ENCODE data around the gene COL16A1.

COL16A1 gene

GRCh38 chr1:31688233-31688918, 15.4 kb downstream of the COL16A1 start:
- Histone ChIP-seq H3K4me2 (ENCODE audit: low read length) (no peak overlapping the region), H3K27me3 (ENCODE audit: control insufficient read depth, insufficient read depth, low read length) (no peaks in the 10 kb centered on the region), H3K4me3 (ENCODE audit: low read depth, low read length) (no peak overlapping the region), H3K9ac (no peak overlapping the region), H3K36me3 (ENCODE audit: control insufficient read depth, insufficient read depth, low read length) (no peaks in the 10 kb centered on the region), H3K9me3 (ENCODE audit: control insufficient read depth, low read length) (no peaks in the 10 kb centered on the region), H3K27ac (no peak overlapping the region), H3K79me2 (no peaks in the 10 kb centered on the region), H2AFZ (peak overlapping the region; percentile 15), H3K4me1 (no peaks in the 10 kb centered on the region)
- no peak for TF ChIP-seq CTCF (IDR thresholded peaks at IDR 0.05)

- Histone ChIP-seq H3K9me3 (ENCODE audit: control insufficient read depth, low read length) (no peaks in the 10 kb centered on the region), H3K79me2 (no peaks in the 10 kb centered on the region), H3K27ac (no peak overlapping the region), H3K4me1 (no peaks in the 10 kb centered on the region), H2AFZ (no peak overlapping the region), H3K4me2 (ENCODE audit: low read length) (no peak overlapping the region), H3K27me3 (ENCODE audit: control insufficient read depth, insufficient read depth, low read length) (no peaks in the 10 kb centered on the region), H3K4me3 (ENCODE audit: low read depth, low read length) (no peak overlapping the region), H3K36me3 (ENCODE audit: control insufficient read depth, insufficient read depth, low read length) (no peaks in the 10 kb centered on the region), H3K9ac (no peak overlapping the region)
- no peak for TF ChIP-seq CTCF (IDR thresholded peaks at IDR 0.05)
Observed at GRCh38 chr1:31687601-31688000, 16.2 kb downstream of the COL16A1 start.

DNA sequence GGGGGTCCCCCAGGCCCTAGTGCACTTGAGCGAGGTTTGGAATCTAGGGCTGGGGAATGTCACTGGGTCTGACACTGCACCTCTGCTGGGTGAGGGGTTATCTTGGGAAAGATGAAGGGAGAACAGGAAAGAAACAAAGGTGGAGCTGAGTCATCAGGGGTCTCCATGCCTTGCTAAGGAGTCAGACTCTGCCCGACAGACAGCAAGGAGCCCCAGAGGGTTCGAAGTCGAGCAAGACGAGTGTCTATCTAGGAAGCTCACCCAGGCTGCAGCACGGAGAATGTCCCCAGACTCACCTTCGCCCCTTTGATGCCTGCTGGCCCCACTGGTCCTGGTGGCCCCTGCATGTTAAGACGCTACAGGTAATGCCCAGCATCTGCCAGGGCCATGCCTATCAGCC, 18.0 kb downstream of the COL16A1 start:
- H3K9me3 ChIP-seq (ENCODE audit: control insufficient read depth, low read length): no peaks in the 10 kb centered on the region
- no peaks in the 10 kb centered on the region for H3K27me3 ChIP-seq (ENCODE audit: control insufficient read depth, insufficient read depth, low read length)
- H3K4me1 ChIP-seq: no peaks in the 10 kb centered on the region
- H3K4me2 ChIP-seq (ENCODE audit: low read length): no peak overlapping the region
- no peaks in the 10 kb centered on the region for H3K79me2 ChIP-seq
- H3K36me3 ChIP-seq (ENCODE audit: control insufficient read depth, insufficient read depth, low read length): no peaks in the 10 kb centered on the region
- H2AFZ ChIP-seq: no peak overlapping the region
- no peak for TF ChIP-seq CTCF (IDR thresholded peaks at IDR 0.05)
- no peak overlapping the region for H3K4me3 ChIP-seq (ENCODE audit: low read depth, low read length)
- no peak overlapping the region for H3K27ac ChIP-seq
- H3K9ac ChIP-seq: no peak overlapping the region

DNA sequence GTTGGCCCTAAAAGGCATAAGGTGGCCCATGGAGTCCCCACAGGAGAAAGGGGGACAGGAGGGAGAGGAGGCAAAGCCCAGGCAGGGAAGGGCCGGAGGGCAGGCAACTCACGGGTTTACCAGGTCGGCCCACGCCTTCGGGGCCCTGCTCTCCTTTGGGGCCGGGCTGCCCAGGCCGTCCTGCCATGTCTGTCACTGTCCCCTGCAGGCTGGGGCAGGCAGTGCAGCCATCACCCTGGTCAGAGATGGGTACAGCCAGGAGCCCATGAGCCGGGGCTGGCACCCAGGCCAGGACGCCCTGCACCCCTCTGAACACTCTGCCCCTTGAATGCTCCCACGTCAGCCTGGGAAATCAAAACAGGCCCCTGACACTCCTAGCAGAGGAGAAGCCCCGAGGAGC, 19.8 kb downstream of the COL16A1 start:
- Histone ChIP-seq H3K27ac (no peak overlapping the region), H3K4me1 (no peaks in the 10 kb centered on the region), H3K9me3 (ENCODE audit: control insufficient read depth, low read length) (no peaks in the 10 kb centered on the region), H3K4me2 (ENCODE audit: low read length) (no peak overlapping the region), H3K27me3 (ENCODE audit: control insufficient read depth, insufficient read depth, low read length) (no peaks in the 10 kb centered on the region), H3K4me3 (ENCODE audit: low read depth, low read length) (no peak overlapping the region), H3K79me2 (no peaks in the 10 kb centered on the region), H3K36me3 (ENCODE audit: control insufficient read depth, insufficient read depth, low read length) (no peaks in the 10 kb centered on the region), H3K9ac (no peak overlapping the region), H2AFZ (no peak overlapping the region)
- TF ChIP-seq CTCF (IDR thresholded peaks at IDR 0.05): peak; percentile 18

DNA sequence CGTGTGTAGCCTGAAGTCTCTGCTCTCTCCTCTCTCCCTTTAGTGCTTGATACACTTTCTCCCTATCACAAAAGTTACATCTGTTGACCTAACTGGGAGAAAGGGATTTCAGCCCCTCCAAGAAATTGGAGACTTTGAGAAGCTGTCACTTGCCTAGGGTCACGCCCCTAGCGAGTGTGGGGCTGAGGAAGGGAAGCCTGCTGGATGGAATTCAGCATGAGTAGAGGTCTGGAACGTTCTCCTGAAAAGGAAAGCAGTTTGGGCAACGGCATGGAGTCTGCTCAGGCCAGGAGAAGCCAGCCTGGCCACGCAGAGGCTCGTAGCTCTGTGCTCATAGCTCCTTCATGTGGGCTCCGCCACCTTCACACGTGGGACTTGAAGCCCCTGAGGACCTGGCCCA, 22.4 kb downstream of the COL16A1 start:
- Histone ChIP-seq H3K4me3 (ENCODE audit: low read depth, low read length) (no peak overlapping the region), H2AFZ (no peak overlapping the region), H3K36me3 (ENCODE audit: control insufficient read depth, insufficient read depth, low read length) (no peaks in the 10 kb centered on the region), H3K9ac (no peak overlapping the region), H3K27me3 (ENCODE audit: control insufficient read depth, insufficient read depth, low read length) (no peaks in the 10 kb centered on the region), H3K27ac (no peak overlapping the region), H3K4me1 (no peaks in the 10 kb centered on the region), H3K79me2 (no peaks in the 10 kb centered on the region), H3K9me3 (ENCODE audit: control insufficient read depth, low read length) (no peaks in the 10 kb centered on the region), H3K4me2 (ENCODE audit: low read length) (no peak overlapping the region)
- TF ChIP-seq CTCF (IDR thresholded peaks at IDR 0.05): no peak
